LNCaP clone FGC (cell line): ENCODE measurements around the gene PIWIL4.
"Not testable (repeated sequence)": the region's sequence is repeated elsewhere in the genome, so short reads cannot be mapped to it uniquely, and the experiment has no call there.

Experiments used
- DNase-seq: peaks from one replicate; pipeline ENCODE4 v3.0.0-alpha.2; 2011; ENCODE audit warnings: low read depth
- H3K4me3 ChIP-seq: 2 replicates; pipeline ENCODE4 v1.5.1; 2011; ENCODE audit warnings: mild to moderate bottlenecking, low read depth, low read length, control low read depth
- CTCF ChIP-seq: IDR thresholded peaks from 2 replicates; pipeline ENCODE4 v1.5.1; 2012; ENCODE audit warnings: mild to moderate bottlenecking; ENCODE audit not compliant: control insufficient read depth, insufficient read depth; ENCODE audit errors: extremely low read depth

The PIWIL4 gene

GRCh38 chr11:94641167-94641761 lies 74.1 kb downstream of the PIWIL4 start:
- no peak overlapping the region for H3K4me3 ChIP-seq
- TF ChIP-seq CTCF = no peak
- no peak for DNase-seq

- not testable (repeated sequence) for H3K4me3 ChIP-seq, DNase-seq
These were observed 76.0 kb downstream of the PIWIL4 start for GRCh38 chr11:94643186-94643585.

GRCh38 chr11:94647926-94648325 lies 80.8 kb downstream of the PIWIL4 start:
- no peak overlapping the region for H3K4me3 ChIP-seq
- no peak for DNase-seq

GRCh38 chr11:94648789-94649188 lies 81.6 kb downstream of the PIWIL4 start:
- no peak for TF ChIP-seq CTCF
- no peak overlapping the region for H3K4me3 ChIP-seq
- DNase-seq = no peak

More at GRCh38 chr11:94647926-94648325, 80.8 kb downstream of the PIWIL4 start:
- TF ChIP-seq CTCF = no peak

- H3K4me3 ChIP-seq = no peak overlapping the region
- no peak for DNase-seq
- no peak for TF ChIP-seq CTCF
These were observed 82.1 kb downstream of the PIWIL4 start for GRCh38 chr11:94649254-94649653.

GRCh38 chr11:94649964-94650623 lies 82.9 kb downstream of the PIWIL4 start:
- no peak for DNase-seq
- no peak for TF ChIP-seq CTCF
- H3K4me3 ChIP-seq = no peak overlapping the region

GRCh38 chr11:94650756-94651155 lies 83.6 kb downstream of the PIWIL4 start:
- no peak for TF ChIP-seq CTCF
- no peak overlapping the region for H3K4me3 ChIP-seq
- DNase-seq = no peak
